HUDEP-2 (cell line): ENCODE results near the gene GRIN2A.

Source experiments
- DNase-seq, 76 experiments: peaks; one replicate each; lab custom pipeline; 2025; ENCODE audit not compliant: unreplicated experiment in 76 of 76; lab: John Stamatoyannopoulos, UW

The GRIN2A gene

GRCh38 chr16:10188236-10188635 lies 6.0 kb upstream of the GRIN2A start:
- no peak for DNase-seq

GRCh38 chr16:10181196-10182162 lies 749 bp downstream of the GRIN2A start:
- peak in 38 of 76 experiments; percentile 1 to 58 (median 22) for DNase-seq

- DNase-seq: peak in 17 of 76 experiments; percentile 1 to 20 (median 11)
Observed at GRCh38 chr16:10180771-10181163, 1.5 kb downstream of the GRIN2A start.

GRCh38 chr16:10180042-10180770 lies 2.0 kb downstream of the GRIN2A start:
- no peak for DNase-seq

GRCh38 chr16:10178526-10178925 lies 3.7 kb downstream of the GRIN2A start:
- DNase-seq: no peak

GRCh38 chr16:10178080-10178479 lies 4.1 kb downstream of the GRIN2A start:
- no peak for DNase-seq

- peak in 2 of 76 experiments; percentile 4 to 36 for DNase-seq
Observed at GRCh38 chr16:10172848-10173655, 9.2 kb downstream of the GRIN2A start.

- no peak for DNase-seq
Observed at GRCh38 chr16:10171221-10171620, 11.0 kb downstream of the GRIN2A start.

GRCh38 chr16:10169904-10170410 lies 12.3 kb downstream of the GRIN2A start:
- DNase-seq: no peak

GRCh38 chr16:10169031-10169430 lies 13.2 kb downstream of the GRIN2A start:
- no peak for DNase-seq

GRCh38 chr16:10168258-10168657 lies 14.0 kb downstream of the GRIN2A start:
- no peak for DNase-seq

GRCh38 chr16:10165643-10166042 lies 16.6 kb downstream of the GRIN2A start:
- DNase-seq: no peak

- DNase-seq: no peak
Observed at GRCh38 chr16:10162981-10163380, 19.2 kb downstream of the GRIN2A start.

GRCh38 chr16:10156099-10156498 lies 26.1 kb downstream of the GRIN2A start:
- no peak for DNase-seq

GRCh38 chr16:10154389-10154788 lies 27.8 kb downstream of the GRIN2A start:
- DNase-seq: no peak

GRCh38 chr16:10153985-10154384 lies 28.2 kb downstream of the GRIN2A start:
- DNase-seq: no peak

GRCh38 chr16:10151718-10152117 lies 30.5 kb downstream of the GRIN2A start:
- DNase-seq: no peak

GRCh38 chr16:10150906-10151305 lies 31.3 kb downstream of the GRIN2A start:
- DNase-seq: no peak

GRCh38 chr16:10145542-10146035 lies 36.6 kb downstream of the GRIN2A start:
- no peak for DNase-seq

- no peak for DNase-seq
Observed at GRCh38 chr16:10141671-10142070, 40.6 kb downstream of the GRIN2A start.
